ENCODE results near the gene RAB40C.
A peak's percentile ranks its signal among the peaks of the same experiment; 100 is the strongest.
"Not testable (repeated sequence)": the region's sequence is repeated elsewhere in the genome, so short reads cannot be mapped to it uniquely, and the experiment has no call there.

RAB40C gene

DNA sequence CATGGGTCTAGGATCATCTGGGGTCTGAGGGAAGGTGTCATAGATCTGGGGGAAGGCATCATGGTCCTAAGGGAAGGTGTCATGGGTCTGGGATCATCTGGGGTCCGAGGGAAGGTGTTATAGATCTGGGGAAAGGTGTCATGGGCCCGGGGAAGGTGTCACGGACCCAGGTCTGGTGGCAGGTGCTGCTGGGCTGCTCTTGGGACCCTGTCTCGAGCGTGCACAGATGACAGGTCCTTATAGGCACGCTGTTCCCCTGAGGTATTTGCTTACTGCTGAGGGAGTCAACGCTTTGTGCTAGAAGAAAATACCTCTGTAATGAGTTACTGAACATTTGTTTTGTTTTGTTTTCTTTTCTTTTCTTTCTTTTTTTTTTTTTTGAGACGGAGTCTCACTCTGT lies 1.4 kb downstream of the RAB40C start:
- DNase-seq: no peak

DNA sequence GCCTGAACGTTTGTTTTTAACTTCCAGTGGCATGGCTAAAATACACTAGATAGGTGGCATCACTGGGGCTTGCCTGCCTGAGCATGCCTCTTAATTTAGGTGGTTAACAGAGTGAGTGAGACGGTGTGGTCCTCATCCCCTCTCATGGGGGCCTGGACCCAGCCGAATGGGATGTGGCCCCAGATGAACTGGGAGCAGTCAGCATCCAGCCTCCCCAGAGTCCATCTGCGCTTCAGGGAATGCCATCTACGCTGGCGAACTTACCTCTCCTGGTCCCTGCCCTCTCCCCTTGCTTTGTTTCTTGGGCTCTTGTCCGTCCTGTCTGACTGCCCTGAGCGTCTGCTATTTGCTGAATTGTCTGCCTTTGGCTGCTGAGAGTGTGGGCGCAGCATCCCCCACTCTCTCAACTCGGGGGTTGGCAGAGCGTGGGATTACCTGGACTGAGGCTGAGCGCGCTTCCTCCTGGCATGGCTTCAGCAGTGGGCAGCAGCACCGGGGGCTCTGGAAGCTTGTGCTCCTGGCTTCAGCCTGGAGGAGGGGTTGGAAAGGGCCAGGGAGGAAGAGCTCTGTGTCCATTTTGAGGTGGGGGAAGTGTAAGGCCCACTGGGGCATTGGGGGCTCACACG lies 2.1 kb downstream of the RAB40C start:
- DNase-seq: no peak

DNA sequence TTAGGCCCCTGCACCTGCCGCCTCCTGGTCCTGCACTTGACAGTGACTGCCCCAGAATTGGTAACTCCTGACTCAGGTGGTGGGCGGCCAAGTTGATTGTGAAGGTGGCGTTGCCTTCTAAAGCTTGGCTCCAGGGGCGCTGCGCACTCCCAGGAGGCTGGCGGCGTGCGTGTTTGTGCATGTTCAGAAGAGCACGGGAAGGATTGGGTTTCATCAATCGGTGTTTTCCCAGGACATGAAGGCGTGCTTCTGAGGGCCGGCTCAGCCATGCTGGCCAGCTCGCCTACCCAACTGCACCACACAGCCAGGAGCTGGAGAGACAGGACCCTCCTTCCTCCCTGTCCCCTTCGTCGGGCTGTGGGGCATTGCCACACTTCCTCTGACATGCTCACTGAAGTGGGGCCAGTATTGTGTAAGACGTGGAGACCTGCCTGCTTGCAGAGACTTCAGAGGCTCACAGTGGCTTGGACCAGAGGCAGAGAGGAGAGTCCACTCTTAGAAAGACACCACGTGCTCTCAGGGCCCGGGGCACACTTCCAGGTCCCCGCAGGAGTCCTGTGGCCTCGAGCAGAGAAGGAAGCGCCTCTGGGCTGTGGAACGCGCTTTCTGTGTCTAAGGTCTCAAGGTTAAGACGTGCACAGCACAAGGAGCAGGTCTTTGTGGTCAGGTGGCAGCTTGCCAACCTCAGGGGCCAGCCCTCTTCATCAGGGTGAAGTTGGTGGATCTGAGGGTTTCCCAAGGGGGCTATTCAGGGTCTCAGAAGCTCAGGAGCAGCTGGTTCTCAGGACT lies 2.8 kb downstream of the RAB40C start:
- DNase-seq: no peak

DNA sequence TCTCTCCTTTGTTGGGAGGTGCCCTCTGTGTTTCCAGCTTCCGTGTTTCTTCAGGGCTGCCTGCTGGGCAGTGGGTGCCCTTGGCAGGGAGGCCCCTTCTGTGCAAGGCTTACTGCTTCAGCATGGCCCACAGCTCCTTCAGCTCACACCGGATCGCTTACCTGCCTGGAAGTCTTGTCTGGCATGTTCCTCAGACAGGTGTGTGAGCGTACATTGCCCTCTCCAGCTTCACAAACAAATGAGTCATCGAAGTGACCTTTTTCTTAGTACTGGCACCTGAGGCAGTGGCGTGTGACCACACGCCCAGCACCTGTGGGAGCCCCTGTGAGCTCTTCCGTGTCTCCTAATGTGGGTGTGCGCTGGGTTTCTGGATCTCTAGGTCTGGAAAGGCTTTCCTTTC lies 3.5 kb downstream of the RAB40C start:
- DNase-seq: no peak

DNA sequence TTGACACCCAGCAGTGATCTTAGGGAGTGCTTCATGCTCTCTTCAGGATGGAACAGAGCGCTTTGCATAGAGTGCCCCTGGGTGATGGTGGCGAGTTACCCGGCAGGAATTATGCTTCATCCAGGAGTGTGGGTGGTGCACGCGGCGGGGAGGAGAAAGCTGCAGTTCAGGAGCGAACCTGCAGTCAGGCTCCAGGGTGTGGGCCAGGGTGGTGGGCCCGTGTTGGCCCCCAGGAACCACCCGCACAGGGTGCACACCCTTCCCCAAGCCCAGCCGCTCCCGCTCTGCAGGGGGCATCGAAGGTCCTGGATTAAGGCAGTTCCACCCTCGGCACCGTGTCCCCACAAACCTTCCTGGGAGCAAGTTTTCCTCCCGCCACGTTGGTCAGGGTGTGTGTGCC lies 3.9 kb downstream of the RAB40C start:
- DNase-seq: no peak

DNA sequence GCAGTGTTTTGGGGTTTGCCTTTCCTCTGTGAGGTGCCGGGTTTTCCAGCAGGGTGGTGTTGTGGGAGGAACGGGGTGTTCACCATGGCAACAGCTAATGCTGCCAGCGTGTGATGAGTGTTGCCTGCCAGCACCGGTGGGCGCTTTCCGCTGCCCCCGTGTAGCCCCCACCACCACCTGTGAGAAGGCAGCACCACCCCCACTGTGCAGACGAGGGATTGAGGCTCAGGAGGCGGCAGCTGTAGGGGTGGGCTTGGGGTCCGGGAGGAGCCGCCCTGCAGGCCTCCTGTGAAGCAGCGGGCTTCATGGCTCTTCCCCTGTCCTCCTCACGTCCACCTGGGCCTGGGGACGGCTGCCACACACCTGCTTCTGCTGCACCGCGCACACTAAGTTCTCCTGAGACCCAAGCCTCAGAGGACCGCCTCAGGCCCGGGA lies 5.2 kb downstream of the RAB40C start:
- no peak for DNase-seq

DNA sequence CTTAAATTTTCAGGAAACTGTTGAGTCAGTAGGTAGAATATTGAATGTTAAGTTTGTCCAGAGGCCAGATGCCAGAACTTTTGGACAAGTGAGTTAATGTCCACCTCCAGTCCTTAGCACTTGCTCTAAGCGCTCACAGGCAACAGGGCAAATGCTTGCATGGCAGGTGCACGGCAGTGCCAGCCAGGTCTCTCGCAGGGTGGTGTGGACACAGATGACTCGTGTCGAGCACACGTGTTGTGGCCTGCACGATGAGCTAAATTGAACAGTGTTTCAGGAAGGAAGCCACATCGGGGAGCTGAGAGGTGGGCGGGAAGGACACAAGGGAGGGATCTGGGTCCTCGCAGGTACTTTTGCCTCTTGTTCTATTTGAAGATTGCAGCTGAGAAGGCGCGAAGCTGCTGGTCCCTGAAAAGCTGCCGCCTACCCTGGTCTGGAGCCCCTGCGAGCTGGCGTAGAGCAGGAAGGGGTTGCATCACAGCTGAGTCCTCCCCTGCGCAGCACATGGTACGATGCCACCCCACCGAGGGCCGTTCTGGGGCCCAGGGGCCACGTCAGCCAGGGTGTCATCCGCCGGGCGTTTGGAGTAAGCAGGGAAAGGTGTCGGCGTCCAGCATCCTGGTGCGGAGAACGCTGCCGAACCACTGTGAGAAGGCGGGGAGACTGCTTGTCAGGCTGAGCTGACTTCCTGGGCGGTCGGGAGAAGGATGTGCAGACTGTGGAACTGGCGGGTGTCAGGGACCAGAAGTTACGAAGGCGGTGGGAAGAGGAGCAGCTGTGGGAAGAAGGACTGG lies 6.3 kb downstream of the RAB40C start:
- DNase-seq: no peak

DNA sequence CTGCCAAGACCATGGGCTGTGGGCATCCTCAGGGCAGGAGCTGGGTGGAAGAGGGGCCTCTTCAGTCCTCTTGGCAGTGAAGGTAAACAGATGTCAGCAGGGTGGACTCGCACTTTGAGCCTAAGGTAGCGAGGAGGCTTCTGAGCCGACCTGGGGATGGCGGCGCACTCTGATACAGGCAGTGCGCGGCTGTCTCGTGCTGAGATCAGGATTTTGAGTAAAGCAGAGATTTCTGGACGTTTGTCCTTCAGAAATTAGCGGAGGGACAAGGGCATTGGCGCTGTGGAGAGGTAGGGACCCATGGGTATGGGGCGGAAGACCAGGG lies 6.8 kb downstream of the RAB40C start:
- no peak for DNase-seq

DNA sequence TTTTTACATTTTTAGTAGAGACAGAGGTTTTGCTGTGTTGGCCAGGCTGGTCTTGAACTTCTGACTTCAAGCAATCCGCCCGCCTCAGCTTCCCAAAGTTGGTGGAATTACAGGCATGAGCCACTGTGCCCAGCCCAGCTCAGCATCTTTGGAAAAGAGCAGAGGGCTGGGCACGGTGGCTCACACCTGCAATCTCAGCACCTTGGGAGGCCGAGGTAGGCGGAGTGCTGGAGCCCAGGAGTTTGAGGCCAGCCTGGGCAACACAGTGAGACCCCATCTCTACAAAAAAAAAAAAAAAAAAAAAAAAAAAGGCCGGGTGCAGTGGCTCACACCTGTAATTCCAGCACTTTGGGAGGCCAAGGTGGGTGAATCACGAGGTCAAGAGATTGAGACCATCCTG lies 7.8 kb downstream of the RAB40C start:
- DNase-seq: not testable (repeated sequence)

DNA sequence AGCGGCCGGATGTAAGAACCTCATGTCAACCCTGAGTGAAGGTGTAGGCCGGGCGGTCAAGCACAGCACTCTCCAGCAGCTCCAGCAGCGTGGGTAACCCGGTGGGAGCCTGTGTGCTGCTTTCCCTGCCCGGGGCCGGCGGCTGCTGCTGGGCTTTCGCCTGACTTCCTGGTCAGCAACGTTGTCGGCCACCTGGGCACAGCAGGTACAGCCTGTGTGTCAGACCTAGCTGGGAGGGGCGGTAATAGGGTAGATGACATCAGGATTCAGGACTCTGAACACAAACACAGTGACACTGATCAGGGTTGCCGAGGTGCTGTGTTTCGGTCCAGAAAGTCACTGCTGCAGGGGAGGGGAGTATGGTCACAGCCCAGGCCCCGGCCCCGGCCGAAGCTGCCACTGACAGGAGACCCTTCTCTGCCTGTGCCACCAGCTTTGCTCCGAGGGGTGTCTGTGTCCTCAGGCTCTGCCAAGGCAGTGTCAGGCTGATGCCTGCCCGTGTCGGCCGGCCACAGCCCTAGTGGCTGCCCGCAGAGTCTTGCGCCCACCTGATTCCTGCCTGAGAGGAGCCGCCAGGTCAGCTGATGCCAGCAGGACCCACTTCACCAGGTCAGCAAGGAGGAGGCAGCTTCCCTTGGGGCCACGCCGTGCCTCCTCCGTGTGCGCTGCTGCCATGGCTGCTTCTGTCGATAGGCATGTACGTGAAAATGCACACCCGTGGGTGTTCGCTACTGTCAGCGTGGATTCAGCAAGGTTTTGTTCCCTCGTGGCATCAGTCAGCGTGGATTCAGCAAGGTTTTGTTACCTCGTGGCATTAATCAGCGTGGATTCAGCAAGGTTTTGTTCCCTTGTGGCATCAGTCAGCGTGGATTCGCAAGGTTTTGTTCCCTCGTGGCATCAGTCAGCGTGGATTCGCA lies 9.2 kb downstream of the RAB40C start:
- no peak for DNase-seq

DNA sequence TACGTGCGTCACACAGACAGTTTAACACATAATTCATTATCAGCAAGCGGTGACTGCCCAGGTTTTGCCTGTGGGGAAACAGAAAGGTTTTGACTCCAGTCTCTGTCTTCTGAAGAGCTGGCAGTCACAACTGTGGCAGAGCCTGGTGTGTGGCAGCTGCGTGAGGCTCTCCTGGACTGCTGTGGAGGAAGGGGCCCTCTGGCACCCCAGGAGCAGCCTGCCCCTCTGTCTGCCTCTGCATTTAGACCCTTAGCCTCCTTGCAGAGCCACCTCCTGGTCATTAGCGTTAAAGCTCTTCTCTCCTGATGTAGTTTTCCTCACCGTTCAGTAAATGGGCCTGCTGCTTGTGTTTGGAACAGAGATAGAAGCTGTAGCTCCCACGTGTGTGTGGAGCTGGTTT lies 10.9 kb downstream of the RAB40C start:
- DNase-seq: no peak

DNA sequence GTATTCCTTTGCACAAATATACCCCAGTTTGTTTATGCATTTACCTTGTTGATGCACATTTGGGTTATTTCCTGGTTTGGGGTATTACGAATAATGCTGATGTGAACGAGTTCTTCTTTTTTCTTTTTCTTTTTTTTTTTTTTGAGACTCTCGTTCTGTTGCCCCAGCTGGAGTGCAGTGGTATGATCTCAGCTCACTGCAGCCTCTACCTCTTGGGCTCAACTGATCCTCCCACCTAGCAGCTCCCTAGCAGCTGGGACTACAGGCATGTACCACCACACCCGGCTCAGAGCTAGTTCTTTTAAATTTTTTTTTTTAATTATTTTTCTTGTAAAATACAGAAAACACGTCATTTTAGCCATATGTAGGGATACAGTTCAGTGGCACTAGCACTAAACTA lies 14.1 kb downstream of the RAB40C start:
- DNase-seq: no peak

DNA sequence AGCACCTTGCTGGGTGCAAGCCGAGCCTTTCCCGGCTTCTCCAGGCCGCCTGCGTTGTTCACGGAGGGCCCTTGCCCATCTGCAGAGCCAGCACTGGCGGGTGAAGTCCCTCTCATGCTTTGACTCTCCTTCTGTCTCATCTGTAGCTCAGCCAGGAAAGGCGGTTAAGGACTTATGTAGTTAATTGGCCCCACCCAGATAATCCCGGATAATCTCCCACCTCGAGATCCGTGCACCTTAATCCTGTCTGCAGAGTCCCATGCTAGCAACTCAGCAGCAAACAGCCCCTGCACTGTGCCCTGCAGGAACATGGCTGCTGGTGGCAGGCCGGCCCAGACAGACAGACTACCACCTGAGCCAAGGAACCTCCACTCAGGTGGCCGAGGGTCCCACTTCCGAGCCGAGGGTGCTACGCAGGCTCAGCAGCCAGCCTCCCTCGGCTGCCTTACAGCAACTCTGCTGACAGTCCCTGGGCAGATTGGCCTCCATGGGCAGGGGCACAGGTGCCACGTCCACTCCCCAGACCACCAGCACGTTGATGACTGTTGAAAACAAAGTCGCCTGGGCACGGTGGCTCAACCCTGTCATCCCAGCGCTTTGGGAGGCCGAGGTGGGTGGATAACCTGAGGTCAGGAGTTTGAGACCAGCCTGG lies 16.9 kb downstream of the RAB40C start:
- no peak for DNase-seq

DNA sequence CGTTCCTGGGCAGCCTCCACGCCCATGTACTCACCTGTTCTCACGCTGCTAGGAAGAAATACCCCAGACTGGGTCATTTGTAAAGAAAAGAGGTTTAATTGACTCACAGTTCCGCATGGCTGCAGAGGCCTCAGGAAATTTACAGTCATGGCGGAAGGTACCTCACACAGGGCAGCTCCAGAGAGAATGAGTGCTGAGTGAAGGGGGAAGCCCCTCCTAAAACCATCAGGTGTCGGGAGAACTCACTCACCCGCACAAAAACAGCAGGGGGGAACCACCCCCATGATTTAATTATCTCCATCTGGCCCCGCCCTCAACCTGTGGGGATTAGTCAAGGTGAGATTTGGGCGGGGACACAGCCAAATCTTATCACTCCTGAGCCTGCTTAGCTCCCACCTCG lies 18.2 kb downstream of the RAB40C start:
- DNase-seq: no peak

DNA sequence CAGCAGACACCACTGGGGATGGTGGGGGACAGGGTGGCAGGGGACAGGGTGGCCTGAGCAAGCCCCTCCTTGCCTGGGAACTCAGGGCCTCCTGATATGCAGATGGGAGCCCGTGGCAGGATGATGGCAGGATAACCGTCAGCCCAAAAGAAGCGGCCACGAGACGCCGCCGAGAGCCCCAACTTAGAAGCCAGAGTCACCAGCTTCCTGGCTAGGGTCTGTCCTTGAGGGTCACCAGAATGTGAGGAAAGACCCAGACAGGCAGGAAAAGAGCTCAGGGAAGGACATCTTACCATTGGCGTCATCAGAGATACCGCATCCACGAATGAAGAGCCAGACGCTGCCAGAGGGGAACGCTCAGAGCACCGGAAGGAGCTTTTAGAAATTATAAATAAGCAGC lies 19.4 kb downstream of the RAB40C start:
- no peak for DNase-seq

DNA sequence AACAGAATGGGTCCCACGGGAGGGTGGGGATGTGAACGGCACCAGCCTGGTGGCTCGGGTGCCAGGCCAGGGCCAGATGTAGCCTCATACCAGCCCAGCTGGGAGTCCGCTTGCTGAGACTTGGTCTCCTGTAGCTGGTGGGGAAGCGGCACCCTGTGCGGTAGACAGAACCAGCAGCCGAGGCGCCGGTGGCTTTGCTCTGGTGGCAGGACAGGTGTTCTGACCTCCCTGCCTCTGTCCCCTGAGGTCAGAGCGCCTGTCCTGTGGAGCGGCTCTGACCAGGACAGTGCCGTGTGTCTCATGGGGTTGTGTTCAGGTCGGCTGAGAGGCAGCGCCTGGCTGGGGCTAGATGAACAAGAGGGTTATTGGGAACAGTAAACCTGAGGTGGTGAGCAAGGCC lies 20.1 kb downstream of the RAB40C start:
- DNase-seq: no peak

DNA sequence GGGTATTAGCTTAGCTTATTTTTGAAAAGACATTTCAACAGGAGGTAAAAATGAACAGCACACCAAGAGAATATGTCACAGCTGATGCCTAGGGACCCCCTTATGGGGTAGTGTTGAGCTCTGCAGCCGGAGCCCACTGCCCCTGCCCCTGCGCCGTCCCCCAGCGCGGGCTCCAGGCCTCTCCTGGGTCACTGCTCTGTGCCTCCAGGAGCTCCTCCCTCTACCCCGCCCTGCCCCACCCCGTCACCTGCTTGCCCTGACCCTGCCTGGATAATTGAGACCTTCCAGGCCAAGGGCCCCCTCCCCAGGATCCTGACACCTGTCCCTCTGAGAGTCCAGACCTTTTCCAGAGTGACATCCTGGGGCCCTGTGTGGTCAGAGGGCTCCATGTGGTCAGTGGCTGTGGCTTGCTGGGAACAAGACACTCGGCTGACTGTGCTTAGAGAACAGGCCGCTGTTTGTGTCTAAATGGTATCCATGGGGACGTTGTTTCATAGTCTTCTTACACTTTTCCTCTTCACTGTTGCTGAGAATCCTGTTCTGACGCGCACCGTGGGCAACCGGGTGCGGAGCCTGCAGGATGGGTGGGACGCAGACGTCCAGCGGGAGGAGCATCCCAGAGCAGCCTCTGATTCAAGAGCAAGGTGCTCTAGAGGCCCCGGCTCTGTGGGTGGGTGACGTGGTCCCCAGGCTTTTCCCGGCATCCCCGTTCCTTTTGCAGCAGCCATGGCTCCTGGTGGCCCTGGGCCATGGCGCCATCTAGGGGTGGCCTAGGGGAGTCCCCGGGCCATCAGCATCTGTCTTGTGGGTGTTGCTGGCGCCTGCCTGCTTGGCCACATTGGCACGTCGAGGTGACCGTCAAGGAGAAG lies 20.9 kb downstream of the RAB40C start:
- DNase-seq: peak in 4 of 5 experiments; percentile 23 to 45 (median 38)

DNA sequence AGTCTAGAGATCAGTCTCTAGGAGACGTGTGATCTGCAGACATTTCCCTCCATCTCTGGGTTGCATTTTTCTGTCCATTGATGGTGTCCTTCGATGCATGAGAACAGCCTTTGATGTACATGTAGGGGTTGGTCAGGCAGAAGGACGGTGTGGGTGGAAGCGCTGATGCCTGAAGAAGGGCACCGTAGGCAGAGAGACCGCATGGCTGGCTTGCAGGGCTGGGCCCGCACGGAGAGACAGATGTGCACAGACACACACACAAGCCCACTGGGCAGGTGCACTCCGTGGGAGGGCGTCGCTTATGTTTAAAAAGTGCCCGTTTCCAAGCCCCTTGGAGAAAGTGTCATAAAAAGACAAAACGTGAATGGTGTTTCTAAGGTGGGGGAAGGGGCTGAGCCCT lies 25.3 kb downstream of the RAB40C start:
- DNase-seq: no peak

DNA sequence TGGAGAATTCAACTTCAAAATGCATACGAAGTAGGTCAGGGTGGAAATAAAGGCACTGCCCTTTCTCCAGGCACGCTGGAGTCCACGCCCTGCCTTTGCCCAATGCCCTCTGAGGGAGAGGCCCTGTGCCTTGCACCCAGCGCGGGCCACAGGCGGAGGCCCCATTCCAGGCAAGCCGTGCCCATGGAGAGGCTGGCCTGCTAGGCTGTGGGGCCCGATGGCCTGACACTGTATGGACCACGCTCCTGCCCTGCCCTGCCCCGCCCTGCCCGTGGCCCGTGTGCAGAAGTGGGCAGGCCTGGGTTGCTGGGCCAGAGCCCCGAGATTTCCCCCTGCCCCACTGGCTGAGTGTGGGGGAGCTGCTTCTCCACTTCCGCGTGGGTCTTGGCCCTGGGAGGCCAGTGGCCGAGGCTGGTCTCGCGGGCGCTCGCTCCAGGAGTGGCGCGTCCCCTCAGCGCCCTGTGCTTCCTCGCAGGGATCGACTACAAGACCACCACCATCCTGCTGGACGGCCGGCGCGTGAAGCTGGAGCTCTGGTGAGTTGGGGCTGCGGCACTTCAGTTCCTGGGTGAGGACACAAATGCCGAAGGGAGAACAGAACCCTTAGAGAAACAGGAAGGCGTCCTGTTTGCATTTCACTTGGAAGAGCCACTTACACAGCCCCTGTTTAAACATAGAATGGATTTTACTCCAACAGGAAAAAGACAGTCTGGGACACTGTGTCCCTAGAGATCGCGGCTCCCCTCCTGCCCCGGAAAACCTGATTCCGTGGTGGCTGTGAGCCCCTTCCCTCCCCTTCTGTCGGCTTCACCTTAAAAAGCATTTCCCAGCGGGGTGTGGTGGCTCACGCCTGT lies 27.1 kb downstream of the RAB40C start:
- no peak for DNase-seq

DNA sequence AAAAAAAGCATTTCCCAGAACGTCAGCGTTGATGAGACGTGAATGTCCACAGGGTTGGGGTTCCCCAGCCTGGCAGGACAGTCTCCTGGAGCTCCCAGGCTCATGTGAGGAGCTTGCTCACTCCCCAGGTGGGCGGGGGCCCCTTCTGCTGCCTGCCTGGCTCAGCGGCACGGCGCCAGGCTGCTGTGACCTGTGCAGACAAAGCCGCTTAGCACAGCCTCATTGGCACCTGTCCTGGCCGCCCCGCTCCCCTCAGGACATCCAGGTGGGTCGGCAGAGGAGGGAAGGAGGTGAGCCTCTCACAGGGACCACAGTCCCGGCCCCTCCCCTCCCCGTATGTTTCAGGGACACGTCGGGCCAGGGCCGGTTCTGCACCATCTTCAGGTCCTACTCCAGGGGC lies 28.0 kb downstream of the RAB40C start:
- no peak for DNase-seq

All from T-helper 2 cell (primary cell).